Activated naive CD4-positive, alpha-beta T cell treated with anti-CD3 and anti-CD28 coated beads for 36 hours (primary cell): ENCODE measurements around the gene CHGA. TPM values are rescaled to one million over a fixed set of nuclear protein-coding genes. Genes with fewer than 3 reads are reported as not detected.

ENCODE experiments used
- CTCF ChIA-PET: fragments of 350-600 bp; sonication (Branson Sonifier 250); formaldehyde crosslinking; loops from one replicate; lab custom pipeline; 2021; ENCODE audit warnings: antibody characterized with exemption; lab: Charles Lee
- DNase-seq: peaks from one replicate; pipeline ENCODE4 v3.0.0-alpha.2; 2020
- H3K27ac Mint-ChIP-seq: one replicate; pipeline ENCODE4 v1.8.0; 2021; ENCODE audit warnings: mild to moderate bottlenecking, mixed read lengths
- H3K27me3 Mint-ChIP-seq: one replicate; pipeline ENCODE4 v1.8.0; 2021; ENCODE audit warnings: low read depth, mixed read lengths
- H3K36me3 Mint-ChIP-seq: one replicate; pipeline ENCODE4 v1.8.0; 2021; ENCODE audit warnings: low read depth, mixed read lengths
- H3K4me1 Mint-ChIP-seq: one replicate; pipeline ENCODE4 v1.8.0; 2021; ENCODE audit warnings: low read depth, mixed read lengths
- H3K4me3 Mint-ChIP-seq: one replicate; pipeline ENCODE4 v1.8.0; 2021; ENCODE audit warnings: mild to moderate bottlenecking, moderate library complexity, mixed read lengths
- H3K9me3 Mint-ChIP-seq: one replicate; pipeline ENCODE4 v1.8.0; 2021; ENCODE audit warnings: mixed read lengths
- intact Hi-C: fragments of 100-400 bp; cut with micrococcal nuclease; formaldehyde crosslinking; loops from one replicate; pipeline ENCODE4 v1.15.1; 2023
- total RNA-seq, 2 experiments: library from RNA; stranded (reverse); gene quantifications; one replicate each; pipeline ENCODE4 v1.2.3, GENCODE V29; 2021

The CHGA gene
- total RNA-seq, 2 experiments from 2014 or later, result not detected

DNA sequence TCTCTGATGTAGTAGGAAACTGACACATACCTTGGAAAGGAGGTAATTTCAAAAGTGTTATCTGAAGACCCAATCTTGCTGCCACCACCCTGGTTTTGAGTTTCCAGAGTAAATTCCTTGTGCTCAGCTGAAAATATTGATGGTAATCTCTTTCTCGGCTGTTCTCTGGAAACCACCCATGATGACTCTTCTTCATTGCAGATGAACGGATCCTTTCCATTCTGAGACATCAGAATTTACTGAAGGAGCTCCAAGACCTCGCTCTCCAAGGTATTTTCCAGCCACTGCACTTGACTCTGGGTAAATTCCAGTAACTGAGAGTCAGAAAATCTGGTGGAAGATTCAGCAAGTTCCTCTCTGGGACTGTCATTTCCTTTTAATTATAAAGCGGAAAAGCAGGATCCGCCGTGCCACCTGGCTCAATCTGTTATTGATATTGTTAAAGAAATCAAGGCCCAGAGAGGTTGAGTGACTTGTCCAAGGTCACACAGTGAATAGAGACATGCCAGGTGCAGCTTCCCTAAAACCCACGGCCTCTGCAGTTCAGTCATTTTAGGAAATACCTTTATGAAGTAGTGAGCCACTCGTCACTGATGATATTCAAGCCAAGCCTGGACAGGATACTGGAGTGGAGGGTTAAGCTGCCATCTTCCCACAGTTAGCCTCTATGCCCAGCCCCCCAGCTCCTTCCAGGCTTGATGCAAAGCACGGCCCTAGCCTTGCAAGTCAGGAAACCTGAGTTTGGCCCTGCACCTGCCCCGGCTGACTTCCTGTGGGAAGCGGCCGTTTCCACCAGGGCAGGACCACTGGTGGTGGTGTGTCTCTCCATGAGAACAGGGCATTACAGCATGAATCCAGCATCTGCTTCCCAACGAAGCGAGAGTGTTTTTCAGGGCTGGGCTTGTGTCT, 4.7 kb downstream of the CHGA start:
- peaks cover 1% of the 10 kb centered on the region for H3K4me1 Mint-ChIP-seq
- intact Hi-C loops, result no loop called here
- no peaks in the 10 kb centered on the region for H3K9me3 Mint-ChIP-seq
- H3K27ac Mint-ChIP-seq, result no peak overlapping the region
- CTCF ChIA-PET, result no interaction called here
- no peak overlapping the region for H3K4me3 Mint-ChIP-seq
- no peaks in the 10 kb centered on the region for H3K36me3 Mint-ChIP-seq
- no peak for DNase-seq
- H3K27me3 Mint-ChIP-seq, result peaks cover 23% of the 10 kb centered on the region

DNA sequence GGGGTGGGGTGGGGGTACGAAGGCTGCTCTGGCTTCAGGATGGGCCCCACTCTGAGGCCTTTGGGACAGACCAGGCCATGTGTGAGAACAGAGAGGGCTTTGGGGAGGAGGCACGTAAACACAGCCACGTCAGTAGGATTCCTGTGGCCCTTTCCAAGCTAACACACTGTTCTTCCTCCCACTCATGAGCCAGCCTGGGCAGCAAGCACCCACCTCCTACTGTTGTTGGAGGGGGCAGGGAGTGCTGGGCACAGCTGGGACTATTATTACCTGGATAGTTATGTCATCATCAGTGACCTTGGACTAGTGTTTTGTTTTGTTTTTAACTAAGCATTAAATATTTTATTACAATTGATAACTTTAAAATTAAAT, 5.3 kb downstream of the CHGA start:
- Mint-ChIP-seq H3K27ac (no peak overlapping the region), H3K4me1 (no peaks in the 10 kb centered on the region), H3K36me3 (no peaks in the 10 kb centered on the region), H3K9me3 (no peaks in the 10 kb centered on the region), H3K27me3 (peaks cover 21% of the 10 kb centered on the region), H3K4me3 (no peak overlapping the region)
- intact Hi-C loops, result no loop called here
- CTCF ChIA-PET, result no interaction called here
- no peak for DNase-seq

DNA sequence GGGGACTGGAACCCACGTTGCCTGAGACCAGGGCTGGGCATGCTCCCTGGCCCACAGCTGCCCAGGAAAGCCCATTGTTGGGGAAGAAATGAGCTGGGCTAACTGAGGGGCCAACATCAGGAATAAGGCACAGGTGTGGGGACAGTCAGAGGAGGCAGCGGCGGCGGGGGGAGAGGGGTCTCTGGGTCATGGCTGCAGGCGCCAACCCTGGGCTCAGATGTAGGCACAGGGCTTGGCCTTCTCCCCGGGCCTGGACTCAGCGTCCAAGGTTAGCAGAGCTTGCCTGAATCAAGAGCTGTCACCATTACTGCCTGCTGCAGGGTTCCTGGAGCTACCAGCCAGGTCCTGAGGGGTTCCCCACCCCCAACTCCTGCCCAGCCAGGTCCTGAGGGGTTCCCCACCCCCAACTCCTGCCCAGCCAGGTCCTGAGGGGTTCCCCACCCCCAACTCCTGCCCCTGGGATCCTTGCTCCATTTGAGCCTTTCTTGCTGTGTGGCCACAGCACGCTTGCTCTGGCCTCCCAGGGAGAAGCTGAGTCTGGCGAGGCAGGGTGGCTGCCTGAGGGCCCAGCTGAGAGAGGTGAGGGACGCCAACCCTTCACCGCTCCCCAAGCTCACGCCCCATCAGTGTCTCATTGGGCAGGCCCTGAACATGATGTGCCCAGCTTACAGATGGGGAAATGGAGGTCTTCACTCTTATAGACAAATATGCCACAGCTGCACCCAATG, 6.2 kb downstream of the CHGA start:
- no peak for DNase-seq
- Mint-ChIP-seq H3K4me1 (no peaks in the 10 kb centered on the region), H3K36me3 (no peaks in the 10 kb centered on the region), H3K4me3 (no peak overlapping the region), H3K27me3 (peaks cover 16% of the 10 kb centered on the region), H3K27ac (no peak overlapping the region), H3K9me3 (no peaks in the 10 kb centered on the region)
- CTCF ChIA-PET, result no interaction called here
- intact Hi-C loops, result no loop called here

DNA sequence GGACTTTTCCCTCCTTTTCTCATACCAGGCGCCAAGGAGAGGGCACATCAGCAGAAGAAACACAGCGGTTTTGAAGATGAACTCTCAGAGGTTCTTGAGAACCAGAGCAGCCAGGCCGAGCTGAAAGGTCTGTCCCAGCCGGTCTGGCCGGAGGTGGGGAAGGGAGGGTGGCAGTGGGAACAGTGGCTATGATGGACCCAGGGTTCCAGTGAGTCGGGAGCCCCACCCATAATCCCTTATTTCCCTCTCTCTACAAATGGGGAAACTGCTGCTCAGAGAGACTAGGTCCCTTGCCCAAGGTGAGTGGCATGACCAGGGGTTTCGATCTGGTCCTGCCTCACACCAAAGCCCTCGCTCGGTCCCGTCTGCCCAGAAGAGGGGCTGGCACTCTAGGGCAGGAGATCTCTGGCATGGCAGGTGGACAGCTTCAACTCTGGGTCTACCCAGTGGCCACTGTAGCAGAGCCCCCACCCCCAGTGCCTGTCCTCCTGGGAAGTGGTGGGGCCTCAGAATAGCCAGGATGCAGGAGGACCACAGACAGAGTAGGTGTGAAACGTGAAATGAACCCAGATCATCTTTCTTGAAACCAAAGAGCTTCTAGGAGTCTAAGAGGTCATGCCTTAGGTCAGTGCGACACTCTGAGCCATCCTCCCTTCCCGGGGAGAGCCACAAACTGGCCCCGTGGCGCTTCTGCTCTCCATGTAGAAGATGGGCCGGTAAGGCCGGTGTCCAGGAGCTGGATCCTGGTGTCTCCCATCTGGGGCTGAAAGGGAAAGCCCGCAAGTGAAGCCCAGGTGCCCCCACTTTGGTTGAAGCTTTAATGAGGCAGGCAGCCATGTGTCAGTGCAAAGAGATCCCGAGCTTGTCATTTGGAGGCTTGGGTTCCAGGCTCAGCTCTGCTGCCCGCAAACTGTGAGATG, 7.0 kb downstream of the CHGA start:
- H3K27me3 Mint-ChIP-seq, result peaks cover 9% of the 10 kb centered on the region
- no peaks in the 10 kb centered on the region for H3K9me3 Mint-ChIP-seq
- no peak overlapping the region for H3K4me3 Mint-ChIP-seq
- no peak for DNase-seq
- no peaks in the 10 kb centered on the region for H3K4me1 Mint-ChIP-seq
- no peaks in the 10 kb centered on the region for H3K36me3 Mint-ChIP-seq
- no peak overlapping the region for H3K27ac Mint-ChIP-seq
- intact Hi-C loops, result no loop called here
- CTCF ChIA-PET, result no interaction called here

GRCh38 chr14:92930737-92931602, 8.0 kb downstream of the CHGA start:
- CTCF ChIA-PET, result interaction anchor here (0.6 kb wide), 1 partner anchor 486 kb away, joined by 3 read pairs; no protein-coding TSS in a partner anchor

DNA sequence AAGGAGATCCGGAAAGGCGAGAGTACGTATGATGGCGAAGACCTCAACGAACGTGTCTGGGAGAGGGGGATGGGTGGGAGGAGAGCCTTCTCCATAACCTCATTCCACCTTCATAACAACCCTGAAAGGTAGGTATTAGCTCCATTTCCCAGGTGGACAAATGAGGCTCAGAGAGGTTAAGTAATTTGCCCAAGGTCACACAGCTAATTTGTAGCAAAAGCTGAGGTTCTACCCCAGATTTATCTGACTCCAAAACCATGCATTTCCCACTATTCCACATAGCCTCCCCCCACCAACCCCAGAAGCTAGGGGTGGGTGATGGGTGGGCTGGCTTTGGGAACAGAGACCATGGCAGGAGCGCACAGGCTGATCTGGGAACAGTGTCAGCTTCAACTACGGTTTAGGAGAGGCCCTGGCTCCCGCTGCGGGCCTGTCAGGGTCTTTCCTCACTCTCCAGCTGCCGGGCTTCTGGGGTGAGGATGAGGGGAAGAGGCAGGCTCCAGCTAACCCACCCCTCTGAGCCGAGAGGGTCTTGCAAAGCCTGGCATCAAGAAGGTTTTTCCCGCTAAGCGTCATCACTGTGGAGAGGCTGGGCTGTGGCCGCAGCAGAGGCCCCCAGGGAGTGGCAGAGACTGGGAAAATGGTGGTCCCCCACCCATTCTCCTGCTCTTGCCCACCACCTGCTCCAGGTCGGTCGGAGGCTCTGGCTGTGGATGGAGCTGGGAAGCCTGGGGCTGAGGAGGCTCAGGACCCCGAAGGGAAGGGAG, 8.9 kb downstream of the CHGA start:
- DNase-seq, result no peak
- no peaks in the 10 kb centered on the region for H3K4me1 Mint-ChIP-seq
- no peak overlapping the region for H3K27ac Mint-ChIP-seq
- no peaks in the 10 kb centered on the region for H3K36me3 Mint-ChIP-seq
- CTCF ChIA-PET, result interaction anchor here (0.6 kb wide), 1 partner anchor 487 kb away, joined by 3 read pairs; no protein-coding TSS in a partner anchor
- no peak overlapping the region for H3K4me3 Mint-ChIP-seq
- intact Hi-C loops, result no loop called here
- no peaks in the 10 kb centered on the region for H3K27me3 Mint-ChIP-seq
- no peaks in the 10 kb centered on the region for H3K9me3 Mint-ChIP-seq

More at GRCh38 chr14:92930737-92931602, 8.0 kb downstream of the CHGA start:
- Mint-ChIP-seq H3K4me3 (no peak overlapping the region), H3K4me1 (no peaks in the 10 kb centered on the region), H3K27ac (no peak overlapping the region), H3K9me3 (no peaks in the 10 kb centered on the region), H3K27me3 (peaks cover 1% of the 10 kb centered on the region), H3K36me3 (no peaks in the 10 kb centered on the region)
- no peak for DNase-seq
- intact Hi-C loops, result no loop called here

DNA sequence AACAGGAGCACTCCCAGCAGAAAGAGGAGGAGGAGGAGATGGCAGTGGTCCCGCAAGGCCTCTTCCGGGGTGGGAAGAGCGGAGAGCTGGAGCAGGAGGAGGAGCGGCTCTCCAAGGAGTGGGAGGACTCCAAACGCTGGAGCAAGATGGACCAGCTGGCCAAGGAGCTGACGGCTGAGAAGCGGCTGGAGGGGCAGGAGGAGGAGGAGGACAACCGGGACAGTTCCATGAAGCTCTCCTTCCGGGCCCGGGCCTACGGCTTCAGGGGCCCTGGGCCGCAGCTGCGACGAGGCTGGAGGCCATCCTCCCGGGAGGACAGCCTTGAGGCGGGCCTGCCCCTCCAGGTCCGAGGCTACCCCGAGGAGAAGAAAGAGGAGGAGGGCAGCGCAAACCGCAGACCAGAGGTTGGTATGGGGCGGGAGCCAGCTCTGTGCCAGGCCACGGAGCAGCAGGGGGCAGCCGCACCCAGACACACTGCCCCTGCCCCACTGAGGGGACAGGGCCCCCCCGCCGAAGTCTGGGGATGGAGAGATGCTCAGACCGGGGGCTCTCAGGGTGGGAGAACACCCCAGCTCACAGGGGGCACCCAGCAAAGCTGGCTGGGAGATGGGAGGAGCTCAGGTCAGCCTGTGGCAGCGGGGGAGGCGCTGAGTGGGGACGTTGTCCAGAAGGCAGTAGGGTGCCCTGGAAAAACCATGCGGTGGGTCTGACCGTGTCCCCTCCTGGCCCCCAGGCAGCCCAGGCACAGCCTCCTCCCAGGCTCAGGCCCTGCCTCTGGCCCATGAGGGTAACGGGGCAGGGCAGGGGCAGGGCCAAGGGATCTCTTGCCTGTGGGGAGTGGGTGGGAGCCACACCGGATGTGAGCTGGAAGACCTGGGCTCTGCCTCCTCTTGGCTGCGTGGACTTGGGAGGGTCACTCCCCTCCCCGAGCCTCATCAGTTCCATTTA, 9.8 kb downstream of the CHGA start:
- DNase-seq, result no peak
- Mint-ChIP-seq H3K27me3 (no peaks in the 10 kb centered on the region), H3K4me1 (no peaks in the 10 kb centered on the region), H3K9me3 (no peaks in the 10 kb centered on the region), H3K4me3 (no peak overlapping the region), H3K36me3 (no peaks in the 10 kb centered on the region), H3K27ac (no peak overlapping the region)
- intact Hi-C loops, result no loop called here
- CTCF ChIA-PET, result no interaction called here

GRCh38 chr14:92933481-92933880, 10.5 kb downstream of the CHGA start:
- intact Hi-C loops, result no loop called here
- Mint-ChIP-seq H3K27ac (no peak overlapping the region), H3K36me3 (no peaks in the 10 kb centered on the region), H3K9me3 (no peaks in the 10 kb centered on the region), H3K27me3 (no peaks in the 10 kb centered on the region), H3K4me1 (no peaks in the 10 kb centered on the region), H3K4me3 (no peak overlapping the region)
- no peak for DNase-seq
- CTCF ChIA-PET, result no interaction called here

DNA sequence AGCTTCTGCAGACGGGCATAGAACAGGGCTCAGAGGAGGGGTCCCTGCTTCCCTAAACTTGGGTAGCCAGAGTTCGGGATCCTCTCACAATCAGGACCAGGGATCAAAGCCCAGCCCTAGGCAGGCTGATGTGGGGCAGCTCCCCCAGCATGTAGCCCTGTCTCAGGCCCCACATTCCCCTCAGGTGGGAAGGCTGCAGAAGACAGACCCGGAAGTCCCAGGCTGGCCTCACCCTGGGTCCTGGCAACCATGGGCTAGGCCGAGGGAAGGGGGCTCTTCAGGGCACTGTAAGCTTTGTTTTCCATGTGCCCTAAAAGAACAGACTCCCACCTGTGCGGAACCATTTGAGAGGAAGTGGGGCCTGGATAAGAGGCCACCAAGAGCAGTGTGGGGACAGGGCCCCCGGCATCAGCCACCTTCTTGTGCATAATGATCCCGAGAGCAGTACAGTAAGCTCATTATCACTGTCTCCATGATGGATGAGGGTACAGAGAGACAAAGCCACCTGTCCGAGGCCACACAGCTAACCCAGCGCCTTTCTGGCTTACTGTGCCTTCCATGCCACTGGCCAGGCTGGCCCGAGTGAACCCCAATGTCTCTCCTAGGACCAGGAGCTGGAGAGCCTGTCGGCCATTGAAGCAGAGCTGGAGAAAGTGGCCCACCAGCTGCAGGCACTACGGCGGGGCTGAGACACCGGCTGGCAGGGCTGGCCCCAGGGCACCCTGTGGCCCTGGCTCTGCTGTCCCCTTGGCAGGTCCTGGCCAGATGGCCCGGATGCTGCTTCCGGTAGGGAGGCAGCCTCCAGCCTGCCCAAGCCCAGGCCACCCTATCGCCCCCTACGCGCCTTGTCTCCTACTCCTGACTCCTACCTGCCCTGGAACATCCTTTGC, 11.5 kb downstream of the CHGA start:
- Mint-ChIP-seq H3K27ac (no peak overlapping the region), H3K9me3 (no peaks in the 10 kb centered on the region), H3K4me1 (no peaks in the 10 kb centered on the region), H3K36me3 (no peaks in the 10 kb centered on the region), H3K4me3 (no peak overlapping the region), H3K27me3 (no peaks in the 10 kb centered on the region)
- intact Hi-C loops, result no loop called here
- DNase-seq, result no peak
- CTCF ChIA-PET, result interaction anchor here (0.9 kb wide), 1 partner anchor 179 kb away, joined by 3 read pairs; no protein-coding TSS in a partner anchor
